Tibial nerve (tissue), 4 donors: Measurements from ENCODE around the gene BAK1. TPM values are rescaled to one million over a fixed set of nuclear protein-coding genes. Genes with fewer than 3 reads are reported as not detected.

Experiments
- DNase-seq, 2 donors: peaks; one replicate each; pipeline ENCODE4 v3.0.0-alpha.2; 2019; ENCODE audit warnings: low spot score in 2 of 2
- H3K27ac ChIP-seq, 4 donors: fragments of 200-600 bp; sonication (generic) in 3 of 4; one replicate each; pipeline ENCODE4 v1.5.1; 2017 to 2019; ENCODE audit warnings: mild to moderate bottlenecking in 1 of 4
- H3K27me3 ChIP-seq, 2 donors: fragments of 200-600 bp; sonication (generic) in 1 of 2; one replicate each; pipeline versions ENCODE4 v1.5.1 to v1.6.0; 2017 to 2019
- H3K36me3 ChIP-seq, 3 donors: fragments of 200-600 bp; sonication (generic); one replicate each; pipeline ENCODE4 v1.5.1; 2018 to 2019
- H3K4me1 ChIP-seq, 4 donors: fragments of 200-600 bp; sonication (generic) in 3 of 4; one replicate each; pipeline ENCODE4 v1.5.1; 2017 to 2019
- H3K4me3 ChIP-seq, 4 donors: fragments of 200-600 bp; sonication (generic) in 3 of 4; one replicate each; pipeline ENCODE4 v1.5.1; 2017 to 2019; ENCODE audit warnings: mild to moderate bottlenecking in 1 of 4, moderate library complexity in 1 of 4
- H3K9me3 ChIP-seq, 4 donors: fragments of 200-600 bp; sonication (generic) in 3 of 4; one replicate each; pipeline ENCODE4 v1.5.1; 2017 to 2019
- CTCF ChIP-seq, 5 experiments: fragments of 200-600 bp in 3 of 5; fragments of 450-650 bp in 2 of 5; sonication (generic) in 3 of 5; IDR thresholded peaks; one replicate each; pipeline ENCODE4 v1.5.1; 2016 to 2019; ENCODE audit warnings: antibody characterized with exemption in 5 of 5, mild to moderate bottlenecking in 3 of 5, moderate library complexity in 2 of 5
- EP300 ChIP-seq, 2 donors: sonication (generic); formaldehyde crosslinking; IDR thresholded peaks; one replicate each; pipeline ENCODE4 v1.6.1; 2017; ENCODE audit warnings: antibody characterized with exemption in 2 of 2, mild to moderate bottlenecking in 1 of 2
- POLR2A ChIP-seq, 2 donors: fragments of 450-650 bp; IDR thresholded peaks; one replicate each; pipeline ENCODE4 v1.6.1; 2017; ENCODE audit warnings: antibody characterized with exemption in 2 of 2, mild to moderate bottlenecking in 2 of 2, moderate library complexity in 2 of 2
- WGBS, 2 donors: methylation state at CpG; one replicate each; pipeline ENCODE4 v1.1.5; 2018; 5-methylcytosine and 5-hydroxymethylcytosine counted together
- total RNA-seq, 4 donors: library from RNA; depleted of rRNA; stranded (reverse); fragments of >200 nt; gene quantifications; one replicate each; pipeline ENCODE4 v1.1.0, GENCODE V29; 2016

The BAK1 gene
- total RNA-seq, 4 donors from 2014 or later: 7.9 to 15.3 (median 10.1) TPM

GRCh38 chr6:33610779-33611732, 31.0 kb upstream of the BAK1 start:
- H3K36me3 ChIP-seq: no peaks in the 10 kb centered on the region
- TF ChIP-seq EP300 (IDR thresholded peaks at IDR 0.05) (peak in 1 of 2 donors; percentile 86), CTCF (IDR thresholded peaks at IDR 0.05) (no peak), POLR2A (IDR thresholded peaks at IDR 0.05) (no peak)
- H3K4me3 ChIP-seq: no peak overlapping the region
- H3K27me3 ChIP-seq: no peaks in the 10 kb centered on the region
- H3K9me3 ChIP-seq: peaks cover 0 to 5% (median 0%) of the 10 kb centered on the region in 4 donors
- WGBS, 2 donors: 41 to 48% methylated on average over 15 to 21 of the region's 22 CpGs
- peaks cover 0 to 88% (median 67%) of the 10 kb centered on the region in 4 donors for H3K4me1 ChIP-seq
- H3K27ac ChIP-seq: peak overlapping the region; percentile 65 to 94 (median 80)
- peak in 1 of 2 donors; percentile 56 for DNase-seq

- Histone ChIP-seq H3K4me3 (no peak overlapping the region), H3K9me3 (peaks cover 0 to 5% (median 0%) of the 10 kb centered on the region in 4 donors), H3K27ac (peak overlapping the region; percentile 11 to 94 (median 80)), H3K4me1 (peaks cover 0 to 86% (median 67%) of the 10 kb centered on the region in 4 donors), H3K36me3 (no peaks in the 10 kb centered on the region), H3K27me3 (no peaks in the 10 kb centered on the region)
- DNase-seq: no peak
- TF ChIP-seq CTCF (IDR thresholded peaks at IDR 0.05) (no peak), EP300 (IDR thresholded peaks at IDR 0.05) (no peak), POLR2A (IDR thresholded peaks at IDR 0.05) (no peak)
- WGBS, 2 donors: 29 to 42% methylated on average over 4 of the region's 4 CpGs
Observed at GRCh38 chr6:33610067-33610466, 30.0 kb upstream of the BAK1 start.

GRCh38 chr6:33609528-33609927, 29.5 kb upstream of the BAK1 start:
- H3K4me3 ChIP-seq: no peak overlapping the region
- H3K36me3 ChIP-seq: no peaks in the 10 kb centered on the region
- peak overlapping the region; percentile 11 to 94 (median 80) for H3K27ac ChIP-seq
- WGBS, 2 donors: 11 to 21% methylated on average over 6 of the region's 6 CpGs
- DNase-seq: no peak
- no peaks in the 10 kb centered on the region for H3K27me3 ChIP-seq
- no peak for TF ChIP-seq EP300 (IDR thresholded peaks at IDR 0.05)
- no peak for TF ChIP-seq POLR2A (IDR thresholded peaks at IDR 0.05)
- no peak for TF ChIP-seq CTCF (IDR thresholded peaks at IDR 0.05)
- peaks cover 0 to 81% (median 63%) of the 10 kb centered on the region in 4 donors for H3K4me1 ChIP-seq
- H3K9me3 ChIP-seq: peaks cover 0 to 11% (median 0%) of the 10 kb centered on the region in 4 donors

GRCh38 chr6:33609019-33609418, 28.9 kb upstream of the BAK1 start:
- no peaks in the 10 kb centered on the region for H3K36me3 ChIP-seq
- no peak for DNase-seq
- peaks cover 0 to 14% (median 0%) of the 10 kb centered on the region in 4 donors for H3K9me3 ChIP-seq
- peak overlapping the region in 3 of 4 donors; percentile 75 to 94 (median 86) for H3K27ac ChIP-seq
- 41 to 45% methylated on average over 3 of the region's 3 CpGs for WGBS, 2 donors
- TF ChIP-seq POLR2A (IDR thresholded peaks at IDR 0.05): no peak
- TF ChIP-seq CTCF (IDR thresholded peaks at IDR 0.05): no peak
- TF ChIP-seq EP300 (IDR thresholded peaks at IDR 0.05): no peak
- peaks cover 0 to 76% (median 58%) of the 10 kb centered on the region in 4 donors for H3K4me1 ChIP-seq
- no peak overlapping the region for H3K4me3 ChIP-seq
- no peaks in the 10 kb centered on the region for H3K27me3 ChIP-seq

GRCh38 chr6:33607784-33608161, 27.7 kb upstream of the BAK1 start:
- TF ChIP-seq POLR2A (IDR thresholded peaks at IDR 0.05): no peak
- TF ChIP-seq CTCF (IDR thresholded peaks at IDR 0.05): peak; percentile 20 to 34 (median 29)
- peak in 1 of 2 donors; percentile 20 for TF ChIP-seq EP300 (IDR thresholded peaks at IDR 0.05)
- no peak overlapping the region for H3K4me3 ChIP-seq

More at GRCh38 chr6:33607784-33608161, 27.7 kb upstream of the BAK1 start:
- Histone ChIP-seq H3K36me3 (no peaks in the 10 kb centered on the region), H3K27ac (peak overlapping the region; percentile 50 to 94 (median 80)), H3K4me1 (peaks cover 0 to 63% (median 51%) of the 10 kb centered on the region in 4 donors), H3K9me3 (peaks cover 0 to 14% (median 0%) of the 10 kb centered on the region in 4 donors), H3K27me3 (no peaks in the 10 kb centered on the region)
- no peak for DNase-seq
- 37 to 43% methylated on average over 5 of the region's 5 CpGs for WGBS, 2 donors
